K562 (cell line): ENCODE data around the gene KIF17. TPM values are rescaled to one million over a fixed set of nuclear protein-coding genes. Genes with fewer than 3 reads are reported as not detected.
A peak's percentile ranks its signal among the peaks of the same experiment; 100 is the strongest.

Source experiments
- ATAC-seq: fragments of 200-7000 bp; cut with Tn5 transposase; 3 replicates; pipeline ENCODE4 v1.9.1; 2020; ENCODE audit warnings: moderate library complexity
- BruUV-seq: library from RNA; stranded (reverse); fragments of 400-500 nt; replicated peaks from 2 replicates; lab custom pipeline; 2021; lab: Mats Ljungman, UMichigan
- CTCF ChIA-PET: fragments of 300-600 bp; formaldehyde crosslinking; extraction: SDS; loops from one replicate; lab custom pipeline; 2021; ENCODE audit warnings: low intra/inter-chr PET ratio; lab: Yijun Ruan, JAX
- POLR2A ChIA-PET: fragments of 300-600, 350-650 bp; sonication (Branson Sonifier 250); formaldehyde crosslinking; extraction: SDS; loops from one replicate; lab custom pipeline; 2021; ENCODE audit warnings: antibody characterized with exemption, inconsistent platforms; lab: Yijun Ruan, JAX
- DNase-seq, 4 experiments: peaks; one replicate each; pipeline versions ENCODE4 v3.0.0 to v3.0.0-alpha.2; 2011 to 2018; ENCODE audit warnings: low spot score in 3 of 4, mixed read lengths in 3 of 4; ENCODE audit errors: extremely low read depth in 1 of 4
- FAIRE-seq: peaks from 2 replicates; lab custom pipeline; 2011; peaks lifted over from hg19 to GRCh38; lab: Jason Lieb, UNC
- H2AFZ ChIP-seq: 2 replicates; pipeline ENCODE4 v1.6.0; 2011; ENCODE audit warnings: low read depth, low read length, control low read depth, inconsistent platforms
- H3K27ac ChIP-seq: fragments of 200-600 bp; 3 replicates; pipeline ENCODE4 v1.8.0; 2011; ENCODE audit warnings: low read depth, mild to moderate bottlenecking, control low read depth, inconsistent platforms, low read length, moderate library complexity, mixed read lengths; ENCODE audit errors: extremely low read depth
- H3K27me3 ChIP-seq, 2 experiments: fragments of 300-600 bp in 1 of 2; 2 replicates in 1 of 2; 3 replicates in 1 of 2; pipeline versions ENCODE4 v1.6.0 to v1.8.0; 2011; ENCODE audit warnings: inconsistent platforms in 2 of 2, low read length in 2 of 2, mild to moderate bottlenecking in 1 of 2, mixed read lengths in 1 of 2, moderate library complexity in 1 of 2; ENCODE audit not compliant: control insufficient read depth in 2 of 2, insufficient read depth in 2 of 2
- H3K36me3 ChIP-seq: fragments of 300-600 bp; 3 replicates; pipeline ENCODE4 v1.8.0; 2011; ENCODE audit warnings: mild to moderate bottlenecking, low read length, inconsistent platforms; ENCODE audit not compliant: control insufficient read depth, insufficient read depth
- H3K4me1 ChIP-seq, 2 experiments: fragments of 200-600 bp in 1 of 2; replicated peaks in 1 of 2; 2 replicates in 1 of 2; 3 replicates in 1 of 2; pipeline versions ENCODE4 v1.5.1 to v1.8.0; 2011; ENCODE audit warnings: inconsistent platforms in 2 of 2, low read length in 2 of 2, mild to moderate bottlenecking in 1 of 2, mixed read lengths in 1 of 2, moderate library complexity in 1 of 2; ENCODE audit not compliant: control insufficient read depth in 2 of 2, insufficient read depth in 2 of 2
- H3K4me2 ChIP-seq: 2 replicates; pipeline ENCODE4 v1.6.1; 2011; ENCODE audit warnings: low read length, control low read depth, inconsistent platforms, mixed read lengths; ENCODE audit not compliant: insufficient read depth
- H3K4me3 ChIP-seq: fragments of 200-600 bp; sonication (generic), shearing (Covaris generic); 2 replicates; pipeline ENCODE4 v1.5.1; 2016; ENCODE audit warnings: control low read depth, inconsistent platforms
- H3K79me2 ChIP-seq: fragments of 200-600 bp; 3 replicates; pipeline ENCODE4 v1.8.0; 2011; ENCODE audit warnings: low read length, inconsistent platforms; ENCODE audit not compliant: control insufficient read depth, insufficient read depth
- H3K9ac ChIP-seq, 2 experiments: 2 replicates each; pipeline versions ENCODE4 v1.6.0 to v1.6.1; 2011; ENCODE audit warnings: low read depth in 2 of 2, low read length in 2 of 2, control low read depth in 1 of 2, inconsistent platforms in 1 of 2, mild to moderate bottlenecking in 1 of 2, mixed read lengths in 1 of 2; ENCODE audit not compliant: insufficient read depth in 1 of 2
- H3K9me1 ChIP-seq: one replicate; pipeline ENCODE4 v1.6.0; 2011; ENCODE audit warnings: inconsistent platforms, mild to moderate bottlenecking, low read length, moderate library complexity; ENCODE audit not compliant: control insufficient read depth, insufficient read depth
- H3K9me3 ChIP-seq: replicated peaks from 2 replicates; pipeline ENCODE4 v1.5.1; 2011; ENCODE audit warnings: low read depth, low read length, inconsistent platforms; ENCODE audit not compliant: control insufficient read depth, insufficient read depth
- H4K20me1 ChIP-seq: replicated peaks from 2 replicates; pipeline ENCODE4 v1.6.1; 2011; ENCODE audit warnings: low read length, inconsistent platforms, mixed read lengths; ENCODE audit not compliant: control insufficient read depth, insufficient read depth
- ARNT ChIP-seq, 2 experiments: fragments of 450-650 bp; IDR thresholded peaks; 2 replicates each; pipeline ENCODE4 v1.6.1; 2016; ENCODE audit warnings: mild to moderate bottlenecking in 1 of 2
- BRD9 ChIP-seq: fragments of 450-650 bp; IDR thresholded peaks from 2 replicates; pipeline ENCODE4 v1.6.1; 2018; ENCODE audit warnings: low read depth; ENCODE audit not compliant: partially characterized antibody
- CBX1 ChIP-seq: sonication (generic); IDR thresholded peaks from 2 replicates; pipeline ENCODE4 v1.6.1; 2016; ENCODE audit warnings: antibody characterized with exemption, low read depth, mild to moderate bottlenecking
- CBX3 ChIP-seq, 2 experiments: IDR thresholded peaks; 1 replicate in 1 of 2; 2 replicates in 1 of 2; pipeline ENCODE4 v1.6.1; 2012; ENCODE audit warnings: inconsistent platforms in 2 of 2, low read length in 2 of 2, borderline replicate concordance in 1 of 2, control low read depth in 1 of 2
- ESRRA ChIP-seq: fragments of 450-650 bp; IDR thresholded peaks from 2 replicates; pipeline ENCODE4 v1.6.1; 2014; ENCODE audit warnings: low read depth, mild to moderate bottlenecking, moderate library complexity, borderline replicate concordance
- LCOR ChIP-seq: sonication (generic); formaldehyde crosslinking; IDR thresholded peaks from 2 replicates; pipeline ENCODE4 v1.8.0; 2022; ENCODE audit warnings: mild to moderate bottlenecking, missing genetic modification reagents
- NR2C2 ChIP-seq, 2 experiments: fragments of 200-800 bp in 1 of 2; sonication (Bioruptor generic) in 1 of 2; sonication (generic) in 1 of 2; formaldehyde crosslinking in 1 of 2; IDR thresholded peaks; 2 replicates each; pipeline versions ENCODE4 v1.6.1 to v1.8.0; 2016 to 2022; ENCODE audit warnings: mild to moderate bottlenecking in 1 of 2, missing compliant biosample characterization in 1 of 2, missing genetic modification characterization in 1 of 2, missing genetic modification reagents in 1 of 2
- POLR2B ChIP-seq: fragments of 450-650 bp; IDR thresholded peaks from 2 replicates; pipeline ENCODE4 v1.6.1; 2018; ENCODE audit warnings: low read depth; ENCODE audit not compliant: partially characterized antibody
- RFX7 ChIP-seq: fragments of 250-450 bp; sonication (Bioruptor Pico); IDR thresholded peaks from 2 replicates; pipeline ENCODE4 v1.5.1; 2021; ENCODE audit warnings: mild to moderate bottlenecking
- SOX6 ChIP-seq: fragments of 450-650 bp; IDR thresholded peaks from 2 replicates; pipeline ENCODE4 v1.6.1; 2014; ENCODE audit warnings: mild to moderate bottlenecking
- TAF9B ChIP-seq: fragments of 450-650 bp; IDR thresholded peaks from 2 replicates; pipeline ENCODE4 v1.6.1; 2018; ENCODE audit warnings: mild to moderate bottlenecking; ENCODE audit not compliant: partially characterized antibody
- TSC22D4 ChIP-seq: fragments of 450-650 bp; IDR thresholded peaks from 2 replicates; pipeline ENCODE4 v1.6.1; 2016; ENCODE audit warnings: missing genetic modification characterization, missing biosample characterization, control low read depth
- ZBTB7A ChIP-seq: IDR thresholded peaks from 2 replicates; pipeline ENCODE4 v1.6.1; 2011; ENCODE audit warnings: low read depth, mild to moderate bottlenecking, low read length, moderate library complexity, borderline replicate concordance; ENCODE audit not compliant: control insufficient read depth
- ZNF77 ChIP-seq: fragments of 250-450 bp; sonication (Bioruptor Pico); IDR thresholded peaks from 2 replicates; pipeline ENCODE4 v1.5.0; 2020
- whole genome bisulfite sequencing: fragments of 100-300 bp; shearing (Covaris generic); methylation state at CpG from one replicate; pipeline ENCODE4 v1.1.6; 2016; ENCODE audit warnings: low coverage, mixed read lengths; ENCODE audit not compliant: insufficient coverage; ENCODE audit errors: missing lambda C conversion rate; 5-methylcytosine and 5-hydroxymethylcytosine counted together
- in situ Hi-C: fragments of 300-500 bp; cut with MboI; formaldehyde crosslinking; loops from 4 replicates; pipeline ENCODE4 v1.15.0; 2018; ENCODE audit warnings: inconsistent platforms, mixed read lengths
- intact Hi-C: fragments of 100-400 bp; cut with micrococcal nuclease; formaldehyde crosslinking; loops from 2 replicates; pipeline ENCODE4 v1.14.2; 2022
- polyA plus RNA-seq, 8 experiments: library from polyadenylated mRNA; depleted of rRNA in 4 of 8; stranded (reverse) in 5 of 8; unstranded in 3 of 8; fragments of >200 nt; fragmentation: Nextera tagmentation in 2 of 8; fragmentation: Illumina TruSeq in 1 of 8; extraction: Ambion mirVana in 2 of 8; extraction: Trizol in 1 of 8; gene quantifications; 2 replicates each; pipeline versions ENCODE4 v1.2.1 to v1.2.3, GENCODE V29; 2011 to 2014; ENCODE audit warnings: inconsistent platforms in 1 of 8, missing spikeins in 1 of 8
- total RNA-seq, 7 experiments: library from RNA; depleted of rRNA in 6 of 7; stranded (reverse); fragments of >200 nt in 6 of 7; fragmentation: Illumina TruSeq in 2 of 7; extraction: Trizol in 2 of 7; gene quantifications; 2 replicates each; pipeline versions ENCODE4 v1.2.1 to v1.2.3, GENCODE V29; 2011 to 2021; ENCODE audit warnings: low replicate concordance in 1 of 7
- TF ChIP-seq, protein P1 (sequence below): sonication (generic); formaldehyde crosslinking; IDR thresholded peaks from 2 replicates; pipeline ENCODE4 v1.8.0; 2022; ENCODE audit warnings: mild to moderate bottlenecking, missing genetic modification reagents
- TF ChIP-seq, protein P2 (sequence below): fragments of 150-350 bp; IDR thresholded peaks from 2 replicates; pipeline ENCODE4 v1.6.1; 2014; ENCODE audit warnings: low read depth, mild to moderate bottlenecking, low read length, borderline replicate concordance

Gene KIF17
- total and polyA plus RNA-seq, 9 of the 15 experiments (the other 6 are each of a cell fraction or from before 2014, with no cell fraction given), result 0.04 to 0.47 (median 0.18) TPM; not detected in 5

DNA sequence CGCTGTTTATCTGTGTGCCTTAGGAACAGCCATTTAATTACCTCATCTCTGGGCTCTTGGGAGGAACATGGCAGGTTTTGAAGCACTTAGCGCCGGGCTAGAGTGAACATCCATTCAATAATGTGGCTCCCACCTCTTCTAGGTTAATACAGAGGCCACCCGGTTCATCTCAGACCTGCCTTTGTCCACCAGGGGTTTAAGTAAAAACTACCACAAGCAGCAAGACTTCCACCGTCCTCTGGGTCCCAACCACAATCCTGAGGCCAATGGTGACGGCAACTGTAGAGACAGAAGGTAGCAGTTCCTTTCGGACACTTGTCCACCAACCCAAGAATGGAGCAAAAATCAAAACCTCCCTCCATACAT, 55.7 kb downstream of the KIF17 start (continued):
- TF ChIP-seq, protein P1, sequence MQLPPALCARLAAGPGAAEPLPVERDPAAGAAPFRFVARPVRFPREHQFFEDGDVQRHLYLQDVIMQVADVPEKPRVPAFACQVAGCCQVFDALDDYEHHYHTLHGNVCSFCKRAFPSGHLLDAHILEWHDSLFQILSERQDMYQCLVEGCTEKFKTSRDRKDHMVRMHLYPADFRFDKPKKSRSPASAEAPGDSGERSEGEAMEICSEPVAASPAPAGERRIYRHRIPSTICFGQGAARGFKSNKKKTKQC (CRISPR knock-in tag), result 0 out of 2 replicates have a peak, but pooled peaks have one; percentile 2
- TF ChIP-seq CBX3 (IDR thresholded peaks at IDR 0.05; ENCODE audit: borderline replicate concordance in 1 of 2, low read length in 2 of 2) (no peak), BRD9 (no peak), ZNF77 (CRISPR knock-in tag) (no peak)
- TF ChIP-seq, all 486 proteins: peak for 5

DNA sequence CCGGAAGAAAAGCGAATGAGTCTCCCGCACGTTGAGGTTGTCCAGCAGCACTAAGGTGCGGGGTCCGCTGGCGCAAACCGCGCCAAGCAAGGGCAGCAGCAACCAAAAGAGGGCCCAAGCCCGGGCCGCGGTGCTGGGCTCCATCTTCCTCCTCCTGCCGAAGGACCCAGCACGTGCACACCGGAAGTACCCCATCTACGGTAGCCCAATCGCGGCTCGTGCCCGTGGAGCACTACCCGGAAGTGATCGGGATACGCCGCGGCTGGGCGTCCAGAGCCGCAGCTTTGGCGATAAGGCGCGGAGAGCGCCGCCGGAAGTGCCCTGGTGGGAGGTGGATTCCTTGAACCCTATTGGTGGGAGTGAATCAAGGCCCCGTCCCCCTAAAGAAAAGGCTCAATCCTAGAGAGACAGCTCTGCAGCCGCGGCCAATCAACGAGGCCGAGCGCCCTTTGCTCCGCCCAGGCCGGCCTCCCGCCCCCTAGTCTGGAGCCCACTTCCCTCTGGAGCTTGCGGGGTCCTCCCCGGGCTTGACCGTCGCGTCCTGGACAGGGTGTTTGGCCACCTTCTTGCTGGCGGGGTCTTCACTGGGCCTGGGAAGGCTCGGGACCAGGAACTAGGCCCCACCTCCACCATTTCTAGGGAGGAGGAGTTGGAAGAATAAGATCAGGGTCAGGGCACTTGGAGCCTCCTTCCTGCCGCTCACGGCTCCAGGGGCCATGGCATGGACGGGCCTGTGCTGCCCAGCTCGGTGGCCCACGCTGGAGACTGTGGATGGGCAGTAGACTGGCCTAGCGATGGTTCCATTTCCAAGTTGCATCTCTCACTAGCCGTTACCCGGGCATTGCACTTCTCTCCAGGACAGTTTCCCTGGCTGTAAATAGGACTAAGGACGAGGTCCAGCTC, 56.3 kb downstream of the KIF17 start, which contains the start of gene DDOST:
Gene DDOST (minus strand): TSS at position 163 of the 903 bp plus-strand sequence. CDS start 19 bp downstream, at position 144.
- no peaks in the 10 kb centered on the region for H3K27me3 ChIP-seq
- in situ Hi-C loops (no loop called here), intact Hi-C loops (no loop called here)
- H4K20me1 ChIP-seq, result peaks cover 1% of the 10 kb centered on the region
- H3K9ac ChIP-seq, result peak within 1 kb of the TSS; percentile 84 to 93
- no peaks in the 10 kb centered on the region for H3K9me1 ChIP-seq
- H3K79me2 ChIP-seq, result peaks cover 51% of the 10 kb centered on the region
- FAIRE-seq, result peak; percentile 99
- H3K4me2 ChIP-seq, result peak within 1 kb of the TSS; percentile 96
- H2AFZ ChIP-seq, result peak within 1 kb of the TSS; percentile 89
- TSS peak; percentile 97 for BruUV-seq
- peaks cover 38% of the 10 kb centered on the region for H3K36me3 ChIP-seq
- POLR2A ChIA-PET, result interaction anchor here (0.5 to 2.5 kb wide), 12 partner anchors 10 to 468 kb away, joined by 3 to 29 read pairs (median 4); partner anchors contain the start of gene HP1BP3
- peak within 1 kb of the TSS; percentile 80 for H3K27ac ChIP-seq
- peak; percentile 99 to 100 (median 100) for DNase-seq
- peaks cover 15 to 31% of the 10 kb centered on the region in 2 experiments; a peak in 3 of 5 replicates for H3K4me1 ChIP-seq
- H3K9me3 ChIP-seq, result no peaks in the 10 kb centered on the region
- CTCF ChIA-PET, result no interaction called here
- peak; percentile 98 for ATAC-seq
- WGBS, result under 1% methylated on average over 57 of the region's 58 CpGs
- peak within 1 kb of the TSS; percentile 84 for H3K4me3 ChIP-seq
- TF ChIP-seq ZBTB7A, result peak; percentile 73; the same call in 1 of the 2 replicates
- 0 out of 4 replicates have a peak, but pooled peaks of 1 of the 2 experiments have one; percentile 43 for TF ChIP-seq ARNT (IDR thresholded peaks at IDR 0.05)
- no peak for TF ChIP-seq TSC22D4 (tag)
- no peak for TF ChIP-seq CBX1
- TF ChIP-seq NR2C2 (CRISPR knock-in tag; IDR thresholded peaks at IDR 0.05), result peak; percentile 96
- peak; percentile 99 for TF ChIP-seq NR2C2 (tag; IDR thresholded peaks at IDR 0.05)
- TF ChIP-seq ESRRA, result peak; percentile 66
- peak; percentile 83 for TF ChIP-seq TAF9B
- TF ChIP-seq LCOR (CRISPR knock-in tag), result peak; percentile 33; the same call in 1 of the 2 replicates
- TF ChIP-seq, protein P2, sequence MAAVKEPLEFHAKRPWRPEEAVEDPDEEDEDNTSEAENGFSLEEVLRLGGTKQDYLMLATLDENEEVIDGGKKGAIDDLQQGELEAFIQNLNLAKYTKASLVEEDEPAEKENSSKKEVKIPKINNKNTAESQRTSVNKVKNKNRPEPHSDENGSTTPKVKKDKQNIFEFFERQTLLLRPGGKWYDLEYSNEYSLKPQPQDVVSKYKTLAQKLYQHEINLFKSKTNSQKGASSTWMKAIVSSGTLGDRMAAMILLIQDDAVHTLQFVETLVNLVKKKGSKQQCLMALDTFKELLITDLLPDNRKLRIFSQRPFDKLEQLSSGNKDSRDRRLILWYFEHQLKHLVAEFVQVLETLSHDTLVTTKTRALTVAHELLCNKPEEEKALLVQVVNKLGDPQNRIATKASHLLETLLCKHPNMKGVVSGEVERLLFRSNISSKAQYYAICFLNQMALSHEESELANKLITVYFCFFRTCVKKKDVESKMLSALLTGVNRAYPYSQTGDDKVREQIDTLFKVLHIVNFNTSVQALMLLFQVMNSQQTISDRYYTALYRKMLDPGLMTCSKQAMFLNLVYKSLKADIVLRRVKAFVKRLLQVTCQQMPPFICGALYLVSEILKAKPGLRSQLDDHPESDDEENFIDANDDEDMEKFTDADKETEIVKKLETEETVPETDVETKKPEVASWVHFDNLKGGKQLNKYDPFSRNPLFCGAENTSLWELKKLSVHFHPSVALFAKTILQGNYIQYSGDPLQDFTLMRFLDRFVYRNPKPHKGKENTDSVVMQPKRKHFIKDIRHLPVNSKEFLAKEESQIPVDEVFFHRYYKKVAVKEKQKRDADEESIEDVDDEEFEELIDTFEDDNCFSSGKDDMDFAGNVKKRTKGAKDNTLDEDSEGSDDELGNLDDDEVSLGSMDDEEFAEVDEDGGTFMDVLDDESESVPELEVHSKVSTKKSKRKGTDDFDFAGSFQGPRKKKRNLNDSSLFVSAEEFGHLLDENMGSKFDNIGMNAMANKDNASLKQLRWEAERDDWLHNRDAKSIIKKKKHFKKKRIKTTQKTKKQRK, result peak; percentile 92
- peak; percentile 41; the same call in 1 of the 2 replicates for TF ChIP-seq SOX6
- no peak for TF ChIP-seq RFX7 (CRISPR knock-in tag)
- TF ChIP-seq POLR2B, result peak; percentile 75
